ENCODE measurements around the gene RAB6A. TPM values are rescaled to one million over a fixed set of nuclear protein-coding genes. Genes with fewer than 3 reads are reported as not detected.

RAB6A gene
- total and polyA plus RNA-seq, 10 of the 15 experiments (the other 5 are each of a cell fraction or from before 2014, with no cell fraction given), result 9.8 to 107 (median 34.1) TPM

- ChIA-PET CTCF (interaction anchor here (1.0 to 1.7 kb wide), 4 partner anchors 8 to 305 kb away, joined by 3 to 8 read pairs (median 4); no protein-coding TSS in a partner anchor), RAD21 (ENCODE audit: unreplicated experiment) (interaction anchor here (0.7 kb wide), 1 partner anchor 30 kb away, joined by 4 read pairs; no protein-coding TSS in a partner anchor), SMC1A (ENCODE audit: uncharacterized antibody, unreplicated experiment) (interaction anchor here (0.7 to 1.4 kb wide), 2 partner anchors 30 to 304 kb away, joined by 4 read pairs; no protein-coding TSS in a partner anchor), POLR2A (no interaction called here)
- H3K27me3 ChIP-seq (replicated peaks in 1 of 2; ENCODE audit: control insufficient read depth in 2 of 2, insufficient read depth in 2 of 2, low read length in 1 of 2), result no peaks in the 10 kb centered on the region
- DNase-seq (ENCODE audit: low read depth, low spot score) (no peak), FAIRE-seq (no peak), ATAC-seq (no peak)
- BruUV-seq (replicated peaks), result no TSS peak
- TF ChIP-seq PML (IDR thresholded peaks at IDR 0.05; ENCODE audit: low read length), result no peak
- H3K36me3 ChIP-seq (ENCODE audit: control insufficient read depth in 2 of 2, insufficient read depth in 2 of 2, low read length in 1 of 2), result no peaks in the 10 kb centered on the region
- H3K4me1 ChIP-seq (ENCODE audit: control insufficient read depth, insufficient read depth, low read length), result no peaks in the 10 kb centered on the region
- no peak overlapping the region for H3K27ac ChIP-seq (ENCODE audit: control insufficient read depth, insufficient read depth)
- H3K9ac ChIP-seq (ENCODE audit: control insufficient read depth, insufficient read depth, low read length), result no peak overlapping the region
- intact Hi-C loops (cut with micrococcal nuclease; ENCODE audit: unreplicated experiment) (no loop called here), in situ Hi-C loops (cut with MboI) (no loop called here)
- WGBS (ENCODE audit: insufficient coverage, insufficient replicate concordance, low lambda C conversion rate, missing lambda C conversion rate), result 77% methylated on average over 8 of the region's 8 CpGs
- no peaks in the 10 kb centered on the region for H3K9me3 ChIP-seq (replicated peaks; ENCODE audit: control insufficient read depth, insufficient read depth, low read length)
- H2AFZ ChIP-seq (ENCODE audit: control insufficient read depth, low read depth, low read length), result no peak overlapping the region
- no peak overlapping the region for H3K4me2 ChIP-seq (ENCODE audit: control insufficient read depth, insufficient read depth)
- no peak overlapping the region for H3K4me3 ChIP-seq
- no peaks in the 10 kb centered on the region for H3K79me2 ChIP-seq (ENCODE audit: control insufficient read depth, insufficient read depth, low read length)
- H4K20me1 ChIP-seq (ENCODE audit: control insufficient read depth, insufficient read depth), result no peaks in the 10 kb centered on the region
These were observed 105.2 kb downstream of the RAB6A start for GRCh38 chr11:73655686-73656085.

- no peaks in the 10 kb centered on the region for H4K20me1 ChIP-seq (ENCODE audit: control insufficient read depth, insufficient read depth)
- no peaks in the 10 kb centered on the region for H3K36me3 ChIP-seq (ENCODE audit: control insufficient read depth in 2 of 2, insufficient read depth in 2 of 2, low read length in 1 of 2)
- no peak for DNase-seq (ENCODE audit: low read depth, low spot score)
- BruUV-seq (replicated peaks), result no TSS peak
- in situ Hi-C loops (cut with MboI), result no loop called here
- no peaks in the 10 kb centered on the region for H3K9me3 ChIP-seq (replicated peaks; ENCODE audit: control insufficient read depth, insufficient read depth, low read length)
- intact Hi-C loops (cut with micrococcal nuclease; ENCODE audit: unreplicated experiment), result no loop called here
- WGBS (ENCODE audit: insufficient coverage, insufficient replicate concordance, low lambda C conversion rate, missing lambda C conversion rate), result 37% methylated on average over 7 of the region's 7 CpGs
- no peak overlapping the region for H3K4me3 ChIP-seq
- ChIA-PET SMC1A (ENCODE audit: uncharacterized antibody, unreplicated experiment) (interaction anchor here (0.6 kb wide), 1 partner anchor 315 kb away, joined by 3 read pairs; no protein-coding TSS in a partner anchor), CTCF (interaction anchor here (1.0 to 1.8 kb wide), 4 partner anchors 8 to 303 kb away, joined by 3 to 11 read pairs (median 4); no protein-coding TSS in a partner anchor), RAD21 (ENCODE audit: unreplicated experiment) (interaction anchor here (1.4 kb wide), 1 partner anchor 305 kb away, joined by 3 read pairs; no protein-coding TSS in a partner anchor), POLR2A (interaction anchor here (0.6 kb wide), 1 partner anchor 31 kb away, joined by 4 read pairs; no protein-coding TSS in a partner anchor)
- H3K27me3 ChIP-seq (replicated peaks in 1 of 2; ENCODE audit: control insufficient read depth in 2 of 2, insufficient read depth in 2 of 2, low read length in 1 of 2), result no peaks in the 10 kb centered on the region
- FAIRE-seq, result no peak
- ATAC-seq, result no peak
- no peaks in the 10 kb centered on the region for H3K79me2 ChIP-seq (ENCODE audit: control insufficient read depth, insufficient read depth, low read length)
- no peak overlapping the region for H2AFZ ChIP-seq (ENCODE audit: control insufficient read depth, low read depth, low read length)
- H3K27ac ChIP-seq (ENCODE audit: control insufficient read depth, insufficient read depth), result no peak overlapping the region
- H3K9ac ChIP-seq (ENCODE audit: control insufficient read depth, insufficient read depth, low read length), result no peak overlapping the region
- H3K4me1 ChIP-seq (ENCODE audit: control insufficient read depth, insufficient read depth, low read length), result no peaks in the 10 kb centered on the region
- H3K4me2 ChIP-seq (ENCODE audit: control insufficient read depth, insufficient read depth), result no peak overlapping the region
- TF ChIP-seq HDGF (IDR thresholded peaks at IDR 0.05) (no peak), E2F8 (IDR thresholded peaks at IDR 0.05; ENCODE audit: low read depth, partially characterized antibody) (no peak), CBX5 (IDR thresholded peaks at IDR 0.05; ENCODE audit: low read depth) (no peak), TCF3 (IDR thresholded peaks at IDR 0.05; ENCODE audit: borderline replicate concordance, insufficient read depth, low read depth, low read length) (no peak), PRDM15 (CRISPR knock-in tag; IDR thresholded peaks at IDR 0.05) (no peak), EED (IDR thresholded peaks at IDR 0.05; ENCODE audit: low read depth) (no peak), KAT2A (conservative IDR thresholded peaks at IDR 0.05; ENCODE audit: control insufficient read depth, low read depth, low read length) (no peak), ATF7 (IDR thresholded peaks at IDR 0.05; ENCODE audit: low read depth) (no peak), SMARCA5 (IDR thresholded peaks at IDR 0.05) (no peak), EGR1 (IDR thresholded peaks at IDR 0.05; ENCODE audit: borderline replicate concordance in 1 of 2, low read depth in 2 of 2, low read length in 2 of 2) (no peak)
These were observed 106.3 kb downstream of the RAB6A start for GRCh38 chr11:73654482-73655021.

Data from GM12878 (cell line).